Activated naive CD4-positive, alpha-beta T cell (primary cell): ENCODE data around the gene PES1.
"Not testable (repeated sequence)": the region's sequence is repeated elsewhere in the genome, so short reads cannot be mapped to it uniquely, and the experiment has no call there.

Source experiments
- DNase-seq, 4 experiments: peaks; one replicate each; lab custom pipeline; 2025; lab: John Stamatoyannopoulos, UW

Gene PES1

GRCh38 chr22:30607939-30608338, 16.2 kb upstream of the PES1 start:
- no peak for DNase-seq

- no peak for DNase-seq
Observed at GRCh38 chr22:30607300-30607930, 15.7 kb upstream of the PES1 start.

GRCh38 chr22:30606455-30607299, 15.0 kb upstream of the PES1 start, which contains the start of gene TCN2:
TSS of gene TCN2 (plus strand) at chr22:30607174. CDS start at chr22:30607332, 158 bp downstream.
- DNase-seq: no peak

- DNase-seq: peak in 1 of 4 experiments; percentile 29
Observed at GRCh38 chr22:30605449-30606110, 13.9 kb upstream of the PES1 start.

GRCh38 chr22:30604723-30605122, 13.0 kb upstream of the PES1 start:
- DNase-seq: no peak

GRCh38 chr22:30603801-30604200, 12.1 kb upstream of the PES1 start:
- no peak for DNase-seq

- no peak for DNase-seq
Observed at GRCh38 chr22:30602049-30602448, 10.3 kb upstream of the PES1 start.

- no peak for DNase-seq
Observed at GRCh38 chr22:30601464-30601863, 9.8 kb upstream of the PES1 start.

- DNase-seq: no peak
Observed at GRCh38 chr22:30600921-30601320, 9.2 kb upstream of the PES1 start.

GRCh38 chr22:30598986-30599385, 7.3 kb upstream of the PES1 start:
- DNase-seq: no peak

- no peak for DNase-seq
Observed at GRCh38 chr22:30596886-30597285, 5.2 kb upstream of the PES1 start.

GRCh38 chr22:30596199-30596598, 4.5 kb upstream of the PES1 start:
- DNase-seq: no peak

- DNase-seq: not testable (repeated sequence)
Observed at GRCh38 chr22:30592360-30592713, 627 bp upstream of the PES1 start.

GRCh38 chr22:30591191-30591587, 521 bp downstream of the PES1 start:
- no peak for DNase-seq

- DNase-seq: no peak
Observed at GRCh38 chr22:30586414-30586813, 5.3 kb downstream of the PES1 start.

GRCh38 chr22:30584441-30584840, 7.3 kb downstream of the PES1 start:
- no peak for DNase-seq

GRCh38 chr22:30582788-30583545, 8.7 kb downstream of the PES1 start:
- no peak for DNase-seq

GRCh38 chr22:30582051-30582450, 9.7 kb downstream of the PES1 start:
- DNase-seq: no peak

GRCh38 chr22:30580896-30581295, 10.8 kb downstream of the PES1 start:
- DNase-seq: no peak

- DNase-seq: no peak
Observed at GRCh38 chr22:30578481-30578880, 13.2 kb downstream of the PES1 start.

GRCh38 chr22:30575859-30576258, 15.9 kb downstream of the PES1 start:
- DNase-seq: no peak

GRCh38 chr22:30574997-30575671, 16.6 kb downstream of the PES1 start:
- no peak for DNase-seq
